ENCODE data around the gene RSU1.
A peak's percentile ranks its signal among the peaks of the same experiment; 100 is the strongest.
"Not testable (repeated sequence)": the region's sequence is repeated elsewhere in the genome, so short reads cannot be mapped to it uniquely, and the experiment has no call there.

The RSU1 gene

GRCh38 chr10:16777473-16778370 is 39.5 kb downstream of the RSU1 start:
- DNase-seq: peak; percentile 67

GRCh38 chr10:16776896-16777295 is 40.3 kb downstream of the RSU1 start:
- DNase-seq: no peak

- DNase-seq: no peak
These were observed 43.9 kb downstream of the RSU1 start for GRCh38 chr10:16773334-16773733.

- peak; percentile 44 for DNase-seq
These were observed 46.6 kb downstream of the RSU1 start for GRCh38 chr10:16770670-16771069.

- no peak for DNase-seq
These were observed 47.1 kb downstream of the RSU1 start for GRCh38 chr10:16770141-16770540.

- no peak for DNase-seq
These were observed 47.9 kb downstream of the RSU1 start for GRCh38 chr10:16769331-16769730.

- DNase-seq: no peak
These were observed 48.5 kb downstream of the RSU1 start for GRCh38 chr10:16768702-16769101.

GRCh38 chr10:16765509-16766375 is 51.5 kb downstream of the RSU1 start:
- DNase-seq: no peak

- DNase-seq: no peak
These were observed 55.9 kb downstream of the RSU1 start for GRCh38 chr10:16761300-16761699.

GRCh38 chr10:16756561-16757221 is 60.5 kb downstream of the RSU1 start:
- DNase-seq: no peak

- no peak for DNase-seq
These were observed 62.5 kb downstream of the RSU1 start for GRCh38 chr10:16754765-16755164.

- not testable (repeated sequence) for DNase-seq
These were observed 64.4 kb downstream of the RSU1 start for GRCh38 chr10:16752849-16753248.

- DNase-seq: no peak
These were observed 65.1 kb downstream of the RSU1 start for GRCh38 chr10:16752099-16752498.

- no peak for DNase-seq
These were observed 66.0 kb downstream of the RSU1 start for GRCh38 chr10:16751244-16751643.

- DNase-seq: no peak
These were observed 66.8 kb downstream of the RSU1 start for GRCh38 chr10:16750461-16750860.

- DNase-seq: no peak
These were observed 68.5 kb downstream of the RSU1 start for GRCh38 chr10:16748749-16749148.

- no peak for DNase-seq
These were observed 70.4 kb downstream of the RSU1 start for GRCh38 chr10:16746856-16747255.

GRCh38 chr10:16745061-16745460 is 72.2 kb downstream of the RSU1 start:
- no peak for DNase-seq

- no peak for DNase-seq
These were observed 74.9 kb downstream of the RSU1 start for GRCh38 chr10:16742165-16742960.

GRCh38 chr10:16741540-16741939 is 75.7 kb downstream of the RSU1 start:
- DNase-seq: no peak

- DNase-seq: no peak
These were observed 79.8 kb downstream of the RSU1 start for GRCh38 chr10:16737420-16737819.

GRCh38 chr10:16735671-16736070 is 81.6 kb downstream of the RSU1 start:
- no peak for DNase-seq
